HG03521 (cell line): ENCODE measurements around the gene TMPRSS13.

Experiments used
- ATAC-seq: cut with Tn5 transposase; IDR thresholded peaks from one replicate; pipeline ENCODE4 v1.9.1; 2021; ENCODE audit warnings: mild to moderate bottlenecking, moderate library complexity; ENCODE audit not compliant: unreplicated experiment

Gene TMPRSS13

DNA sequence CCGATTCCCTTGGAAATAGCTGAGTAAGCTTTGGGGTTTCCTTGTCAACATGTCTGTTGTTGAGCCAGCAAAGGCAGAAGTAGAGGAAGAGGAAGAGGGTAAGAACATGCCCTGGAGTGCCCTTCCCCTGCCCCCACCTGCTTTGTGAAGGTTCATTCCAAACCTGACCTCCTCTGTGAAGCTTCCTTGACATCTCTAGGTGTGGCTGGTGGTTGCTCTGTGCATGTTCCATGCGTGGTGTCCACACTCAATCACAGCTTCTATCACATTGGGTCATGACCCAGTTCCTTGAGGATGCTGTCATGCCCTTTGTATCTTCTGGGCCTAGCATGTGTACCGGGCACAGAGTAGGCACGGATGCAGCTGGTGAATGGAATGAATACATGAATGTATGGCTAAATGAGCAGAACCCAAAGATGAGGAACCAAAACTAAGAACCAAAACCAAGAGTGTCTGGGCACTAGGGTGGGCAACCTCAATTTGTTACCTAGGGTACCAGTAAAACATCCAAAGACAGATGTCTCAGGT is 29.0 kb downstream of the TMPRSS13 start:
- ATAC-seq, result no peak

DNA sequence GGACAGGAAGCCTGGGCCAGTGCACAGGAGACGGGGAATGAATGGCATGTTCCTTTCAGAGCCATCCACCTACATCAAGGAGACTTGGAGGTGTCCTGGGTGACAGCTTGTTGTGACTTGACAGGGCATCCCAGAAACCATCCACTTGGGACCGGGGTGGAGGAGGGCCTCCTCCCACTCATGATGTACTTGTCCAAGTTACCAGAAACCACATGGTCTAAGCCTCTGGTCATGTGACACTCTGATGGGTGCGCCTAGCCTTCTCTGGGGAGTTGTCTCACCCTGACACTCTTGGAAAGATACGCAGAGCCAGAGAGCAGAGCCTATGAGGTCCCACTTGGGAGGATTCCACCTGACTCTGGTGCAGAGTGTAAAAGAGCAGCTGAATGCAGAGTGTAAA is 31.1 kb downstream of the TMPRSS13 start:
- no peak for ATAC-seq

DNA sequence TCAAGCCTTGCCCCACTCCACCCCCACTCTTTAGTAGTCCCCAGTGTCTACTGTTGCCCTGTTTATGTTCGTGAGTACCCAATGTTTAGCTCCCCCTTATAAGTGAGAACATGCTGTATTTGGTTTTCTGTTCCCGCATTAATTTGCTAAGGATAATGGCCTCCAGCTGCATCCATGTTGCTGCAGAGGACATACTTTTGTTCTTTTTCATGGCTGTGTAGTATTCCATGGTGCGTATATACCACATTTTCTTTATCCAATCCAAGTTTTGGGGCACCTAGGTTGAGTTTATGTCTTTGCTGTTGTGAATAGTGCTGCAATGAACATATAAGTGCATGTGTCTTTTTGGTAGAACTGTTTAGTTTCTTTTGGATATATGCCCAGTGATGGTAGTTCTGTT is 36.6 kb downstream of the TMPRSS13 start:
- no peak for ATAC-seq

DNA sequence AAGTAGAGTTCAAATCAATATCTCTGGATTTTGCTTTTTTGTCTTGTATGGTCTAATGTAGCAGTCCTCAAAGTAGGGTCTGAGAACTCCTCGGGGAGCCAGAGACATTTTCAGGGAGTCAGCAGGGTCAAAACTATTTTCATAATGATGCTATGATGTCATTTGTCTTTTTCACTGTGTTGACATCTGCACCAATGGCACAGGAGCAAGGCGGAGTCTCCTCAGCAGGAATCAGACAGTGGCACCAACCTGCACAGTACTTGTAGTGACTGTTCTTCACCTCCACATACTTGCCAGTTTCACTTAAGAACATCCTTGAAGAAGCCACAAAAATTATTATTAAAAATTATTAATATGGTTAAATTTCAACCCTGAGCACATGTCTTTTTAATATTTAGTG is 37.8 kb downstream of the TMPRSS13 start:
- no peak for ATAC-seq

DNA sequence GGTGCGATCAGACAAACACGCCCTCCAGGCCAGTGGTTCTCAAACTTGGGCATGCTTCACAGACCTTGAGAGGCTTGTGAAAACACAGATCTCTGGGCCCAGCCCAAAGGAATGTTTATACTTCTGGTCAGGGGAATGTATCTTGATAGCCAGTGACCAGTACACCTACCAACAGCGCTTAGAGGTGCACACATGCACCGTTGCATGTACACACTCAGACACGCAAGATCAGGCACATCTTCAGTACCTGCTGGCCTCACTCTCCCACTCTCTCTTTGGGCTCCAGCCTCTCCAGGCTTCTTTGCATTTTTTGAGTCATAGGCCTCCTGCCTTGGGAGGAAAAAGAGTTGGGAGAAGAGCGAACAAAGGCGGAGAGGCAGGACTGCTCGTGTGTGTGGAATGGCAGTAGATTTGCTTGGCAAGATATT is 41.0 kb downstream of the TMPRSS13 start:
- ATAC-seq, result no peak

DNA sequence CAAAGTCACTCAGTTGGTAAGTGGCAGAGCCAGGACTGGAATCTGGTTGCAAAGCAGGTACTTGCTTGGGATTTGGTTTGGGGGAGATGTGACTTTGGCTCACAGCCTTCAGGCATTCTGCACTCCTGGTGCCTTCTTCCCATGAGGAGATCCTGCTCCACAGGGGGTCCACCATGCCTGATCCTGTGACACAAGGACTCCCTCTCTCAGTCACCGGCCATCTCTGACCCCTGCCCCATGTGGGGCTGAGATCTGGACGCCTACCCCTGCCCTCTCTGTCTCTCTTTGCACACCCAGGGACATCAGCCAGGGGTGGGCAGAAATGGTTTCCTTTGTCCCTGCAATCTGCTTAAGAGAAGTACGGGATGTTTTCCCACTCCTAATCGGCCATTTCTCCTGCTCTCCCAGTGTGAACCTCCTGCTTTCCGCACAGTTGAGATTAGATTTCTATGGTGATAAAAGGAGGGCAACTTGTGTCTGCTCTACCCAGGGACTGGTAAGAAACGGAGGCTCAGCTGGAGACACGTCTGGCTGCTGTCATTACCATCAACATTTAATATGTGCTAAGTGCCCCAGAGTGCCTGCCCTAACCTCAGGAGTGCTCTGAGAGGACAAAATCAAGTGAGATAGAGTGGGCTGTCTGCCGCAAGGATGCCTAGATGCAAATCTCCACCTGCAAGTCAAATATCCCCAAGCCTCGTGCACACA is 41.6 kb downstream of the TMPRSS13 start:
- ATAC-seq, result no peak

DNA sequence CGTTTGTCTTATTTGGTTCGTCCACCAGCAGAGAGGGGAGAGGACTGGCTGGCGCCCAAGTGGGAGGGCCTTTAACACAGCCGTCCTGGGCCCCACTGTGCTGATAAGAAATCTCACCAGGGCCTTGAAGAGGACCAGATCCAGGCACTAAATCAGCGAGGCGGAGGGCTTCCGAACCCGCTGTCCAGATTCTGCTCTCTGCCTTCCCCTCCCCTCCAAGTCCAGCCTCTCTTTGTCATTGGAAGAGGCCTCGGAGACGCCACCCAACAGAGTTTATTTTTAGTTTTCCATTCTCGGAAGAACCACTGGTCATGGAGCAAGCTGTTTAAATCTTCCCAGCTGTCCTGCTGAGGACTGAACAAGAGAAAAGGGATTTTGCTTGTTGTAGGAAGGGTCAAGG is 43.4 kb downstream of the TMPRSS13 start:
- ATAC-seq, result no peak

DNA sequence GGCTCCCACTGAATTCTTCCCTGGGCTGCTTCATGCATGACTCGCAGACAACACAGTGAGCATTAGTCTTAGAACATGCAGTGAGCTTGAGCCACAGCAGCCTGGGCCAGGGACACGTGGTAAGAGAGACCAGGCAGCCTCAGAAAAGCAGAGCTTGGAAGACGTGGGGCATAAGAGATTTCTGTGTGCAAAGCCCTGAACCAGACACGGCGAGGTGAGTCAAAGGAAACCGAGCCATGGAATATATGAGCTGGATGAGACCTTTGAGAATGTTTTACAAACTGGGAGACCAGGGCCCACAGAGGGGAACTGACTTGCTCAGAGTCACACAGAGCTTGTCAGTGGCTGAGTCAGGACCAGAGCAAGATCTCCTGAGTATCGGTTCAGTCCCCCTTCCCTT is 44.2 kb downstream of the TMPRSS13 start:
- no peak for ATAC-seq

DNA sequence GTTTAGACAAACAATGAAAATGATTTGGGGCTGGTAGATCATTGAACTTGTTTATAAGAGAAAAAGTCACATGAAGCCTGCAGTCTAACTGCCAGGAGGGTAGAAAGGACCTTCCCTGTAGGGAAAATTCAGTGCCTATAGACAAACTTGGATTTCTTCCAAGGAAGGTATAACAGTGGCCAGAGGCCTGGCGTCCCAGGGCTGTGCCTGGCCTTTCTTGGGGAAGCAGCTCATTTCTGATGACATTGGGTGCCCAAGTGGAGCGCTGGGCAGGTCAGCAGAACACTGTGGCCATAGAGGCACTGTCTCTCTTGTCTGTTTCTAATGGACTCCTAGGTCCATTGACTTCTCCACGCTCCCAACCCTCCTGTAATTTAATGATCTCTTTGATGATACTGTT is 46.1 kb downstream of the TMPRSS13 start:
- no peak for ATAC-seq

DNA sequence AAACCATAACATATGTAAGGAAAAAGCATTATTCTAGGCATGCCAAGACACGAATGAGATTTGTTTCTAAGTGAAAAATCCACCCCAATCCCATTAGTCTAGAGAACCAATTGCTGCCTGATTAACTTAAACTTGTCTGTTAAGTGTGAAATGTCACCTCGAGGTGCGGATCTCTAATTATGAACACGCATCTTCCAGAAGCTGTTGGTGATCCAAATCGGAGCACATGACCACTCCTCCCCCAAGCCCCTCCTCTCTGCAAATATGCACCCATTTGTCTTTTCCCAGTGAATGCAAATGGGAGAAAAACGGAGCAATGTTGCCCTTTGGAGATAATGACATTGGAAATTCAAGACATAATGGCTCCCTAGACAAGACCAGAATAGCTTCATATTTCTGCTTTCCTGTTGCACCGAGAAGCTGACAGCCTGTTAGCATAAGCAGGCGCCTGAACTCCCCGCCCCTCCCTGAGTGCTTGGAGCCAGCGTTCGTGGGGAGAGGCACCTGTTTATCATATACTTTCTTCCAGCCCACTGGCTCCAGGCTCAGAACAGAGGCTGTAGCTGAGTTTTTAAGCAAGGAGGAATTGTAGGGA is 46.8 kb downstream of the TMPRSS13 start:
- ATAC-seq, result no peak

DNA sequence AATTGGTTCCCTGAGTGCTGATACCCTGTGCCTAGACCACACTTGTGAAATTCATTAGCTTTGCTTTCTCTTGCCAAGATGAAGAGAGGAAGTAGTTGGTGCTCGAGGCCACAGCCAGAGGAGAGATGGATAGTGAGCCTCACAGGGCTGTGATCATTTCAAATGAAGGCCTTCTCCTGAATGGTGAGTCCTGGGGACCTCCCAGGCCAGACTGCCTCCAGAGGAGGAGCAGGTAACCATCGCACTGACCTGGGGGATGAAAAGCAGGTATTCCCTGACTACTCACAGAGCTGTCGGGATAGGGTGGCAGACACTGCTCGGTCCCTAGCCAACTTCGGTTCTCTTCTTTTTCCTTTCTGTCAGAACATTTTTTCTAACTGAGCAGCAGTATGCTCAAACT is 48.0 kb downstream of the TMPRSS13 start:
- ATAC-seq, result no peak

DNA sequence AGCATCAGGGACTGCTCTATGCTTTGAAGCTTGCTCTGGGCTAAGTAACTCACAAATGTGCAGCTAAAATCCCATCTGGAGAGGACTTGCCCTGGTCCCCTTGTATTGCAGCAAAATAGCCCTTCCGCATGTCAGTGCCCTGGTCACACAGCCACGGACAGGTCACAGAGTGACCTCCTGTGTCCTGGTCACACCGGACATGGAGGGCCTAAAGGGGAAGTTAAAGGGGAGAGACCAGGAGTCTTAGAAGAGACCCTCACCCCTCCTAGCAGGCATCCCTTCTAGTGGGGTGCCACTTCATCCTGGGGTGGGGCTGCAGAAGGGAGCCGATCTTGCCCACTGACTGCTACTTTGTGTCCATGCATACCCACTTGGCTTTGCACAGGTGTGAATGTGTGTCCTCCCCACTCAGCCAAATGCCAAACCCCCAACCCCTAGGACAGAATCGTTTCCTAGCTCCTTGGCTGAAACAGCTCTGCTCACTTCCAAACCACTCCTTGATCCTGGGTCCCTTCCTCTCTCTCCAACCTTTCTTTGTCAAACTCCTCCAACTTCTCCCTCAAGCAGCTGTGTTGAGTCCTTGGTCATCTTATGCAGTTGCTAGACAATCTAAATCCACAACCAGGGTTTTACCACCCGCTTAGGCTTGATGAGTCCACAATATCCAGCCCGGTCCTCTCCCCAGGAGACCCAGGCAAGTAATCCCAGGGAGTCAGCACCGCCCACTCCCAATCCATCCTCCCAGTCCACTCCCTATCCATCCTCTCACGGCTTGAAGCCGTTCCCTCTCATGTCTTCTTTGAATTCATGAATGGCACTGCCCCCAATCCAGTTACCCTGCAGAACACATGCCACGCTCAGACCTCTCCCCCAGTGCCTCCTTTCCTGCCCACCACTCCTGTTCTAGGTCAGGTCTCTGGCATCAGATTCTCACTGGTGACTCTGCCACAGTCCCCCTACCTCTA is 49.4 kb downstream of the TMPRSS13 start:
- ATAC-seq, result no peak

DNA sequence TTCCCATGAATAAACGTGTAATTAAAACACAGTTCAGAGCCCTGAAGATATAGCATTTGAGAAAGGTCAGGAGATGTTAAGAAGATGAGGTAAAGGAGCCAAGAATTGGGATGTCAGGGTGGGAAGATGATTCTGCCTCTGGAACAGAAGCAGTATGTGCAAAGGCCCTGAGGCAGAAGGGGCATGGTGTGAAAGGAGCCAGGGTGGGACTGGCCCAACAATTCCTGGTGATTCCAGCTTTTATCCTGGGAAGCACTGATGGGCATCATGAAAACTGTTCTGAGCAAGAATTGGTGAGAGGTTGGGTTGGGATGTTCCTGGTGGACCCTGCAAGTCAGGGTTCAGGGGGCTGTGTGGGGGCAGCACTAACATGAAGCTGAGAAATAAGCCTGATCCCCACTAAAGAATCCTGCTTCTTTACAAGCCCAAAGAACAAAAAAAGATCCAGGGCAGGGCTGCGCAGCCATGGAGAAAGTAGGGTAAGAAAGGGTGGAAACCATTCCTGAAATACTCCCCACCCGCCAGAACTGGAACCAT is 50.2 kb downstream of the TMPRSS13 start:
- no peak for ATAC-seq

DNA sequence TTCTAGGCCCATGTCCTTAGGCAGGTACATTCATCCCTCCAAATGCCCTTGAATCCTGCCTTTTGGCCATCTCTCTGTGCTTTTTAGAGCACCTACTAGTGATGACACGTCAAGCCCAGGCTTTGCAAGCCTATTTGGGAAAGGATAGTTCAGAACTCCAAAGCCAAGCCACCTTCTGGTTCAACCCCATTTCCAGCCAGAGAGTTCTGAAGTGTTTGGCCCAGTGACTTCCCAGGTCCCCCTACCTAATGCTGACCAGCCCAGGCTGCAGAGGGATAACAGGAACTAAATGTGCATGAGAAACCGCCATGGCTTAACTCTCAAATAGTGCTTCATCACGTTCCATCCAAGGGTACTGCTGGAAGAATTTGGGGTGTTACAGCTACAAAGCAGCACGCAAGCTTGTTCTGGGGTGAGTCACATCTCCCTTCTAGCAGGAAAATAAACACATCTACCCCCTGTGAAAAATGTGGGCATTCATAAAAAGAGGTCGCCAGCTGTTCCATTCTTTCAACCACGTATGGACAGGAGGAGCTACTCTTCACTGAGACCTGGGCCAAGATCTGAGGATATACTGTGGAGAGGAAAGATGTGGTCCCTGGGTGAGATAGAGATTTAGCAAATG is 50.8 kb downstream of the TMPRSS13 start:
- ATAC-seq, result no peak

DNA sequence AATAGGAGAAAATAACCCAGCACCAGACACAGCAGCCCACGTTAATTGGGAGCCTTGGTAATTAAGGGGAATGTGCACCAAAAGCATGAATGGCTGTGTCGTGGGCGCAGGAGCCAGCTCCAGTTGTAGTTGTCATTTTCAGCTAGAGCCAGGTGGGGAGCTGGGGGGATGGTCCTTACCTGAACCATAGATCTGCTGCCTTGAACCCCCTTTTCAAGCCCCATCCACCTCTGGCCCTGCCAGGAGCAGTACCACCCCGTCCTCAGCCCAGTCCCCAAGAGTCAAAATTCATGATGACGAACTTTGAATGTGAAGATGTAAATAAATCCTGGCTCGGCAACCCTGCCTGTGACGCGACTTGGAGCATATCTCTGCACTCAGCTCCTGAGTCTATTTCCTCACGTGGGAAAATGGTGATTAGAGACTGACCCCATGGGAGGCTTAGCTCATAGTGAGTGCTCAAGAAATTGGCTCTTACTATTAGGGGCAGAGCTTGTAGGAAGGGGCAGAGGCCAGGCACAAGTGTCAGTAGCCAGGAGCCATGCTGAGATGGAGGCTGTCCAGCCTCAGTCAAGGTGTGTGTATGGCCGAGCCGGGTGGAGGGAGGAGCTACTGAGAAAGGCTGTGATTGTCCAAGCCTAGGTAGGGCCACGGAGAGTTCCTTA is 52.0 kb downstream of the TMPRSS13 start:
- ATAC-seq, result no peak

DNA sequence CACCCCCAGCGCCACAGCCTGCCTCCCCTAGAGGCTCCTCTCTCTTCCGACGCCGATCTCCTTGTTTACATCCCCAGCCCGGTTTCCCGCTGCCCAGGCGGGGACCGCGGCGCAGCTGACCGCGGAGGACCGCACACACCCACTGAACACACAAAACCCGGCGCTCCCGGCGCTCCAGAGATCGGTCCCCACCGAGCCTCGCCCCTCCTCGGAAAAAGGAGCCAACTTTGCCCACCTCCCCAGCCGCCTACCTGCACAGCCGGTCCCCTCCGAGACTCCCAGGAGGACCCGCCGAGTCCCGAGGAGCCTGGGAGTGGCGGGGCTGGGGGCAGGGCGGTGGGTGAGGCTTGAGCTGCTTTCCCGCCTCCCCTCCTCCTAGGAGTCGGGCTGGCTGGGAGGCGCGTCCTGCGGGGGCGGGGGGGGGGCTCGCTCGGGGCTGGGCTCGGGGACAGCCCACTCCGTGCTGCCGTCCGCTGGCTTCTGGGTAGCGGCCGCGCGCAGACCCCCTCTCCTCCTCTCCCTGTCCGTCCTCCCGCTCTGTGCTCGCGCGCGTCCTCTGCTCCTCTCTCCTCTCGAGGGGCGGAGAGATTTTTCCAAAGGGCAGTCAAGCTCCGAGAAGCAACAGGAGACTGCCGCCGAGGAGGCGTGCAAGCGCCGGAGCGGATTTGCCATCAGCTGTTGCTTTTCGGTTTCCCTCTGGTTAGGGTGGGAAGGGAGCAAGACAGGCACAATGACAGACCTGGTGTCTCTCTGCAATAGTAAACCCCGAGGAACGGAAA is 52.7 kb downstream of the TMPRSS13 start, which contains the start of gene FXYD6:
Gene FXYD6 (minus strand): TSS at position 318 of the 779 bp plus-strand sequence. CDS start 33,882 bp downstream, outside the sequence.
- no peak for ATAC-seq

DNA sequence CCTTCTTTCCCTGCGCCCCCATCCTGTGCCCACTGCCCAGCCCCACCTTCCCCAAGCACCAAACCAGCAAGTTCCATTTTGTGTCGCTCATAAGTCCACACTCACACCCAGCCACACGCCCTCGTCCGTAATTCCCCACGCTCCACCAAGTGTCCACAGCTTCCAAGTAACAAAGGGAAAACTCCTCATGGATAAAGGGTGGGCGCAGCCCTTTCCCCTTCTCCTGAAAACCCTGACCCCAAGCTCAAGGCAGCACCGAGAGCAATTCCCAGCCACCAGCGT is 53.2 kb downstream of the TMPRSS13 start:
- no peak for ATAC-seq

DNA sequence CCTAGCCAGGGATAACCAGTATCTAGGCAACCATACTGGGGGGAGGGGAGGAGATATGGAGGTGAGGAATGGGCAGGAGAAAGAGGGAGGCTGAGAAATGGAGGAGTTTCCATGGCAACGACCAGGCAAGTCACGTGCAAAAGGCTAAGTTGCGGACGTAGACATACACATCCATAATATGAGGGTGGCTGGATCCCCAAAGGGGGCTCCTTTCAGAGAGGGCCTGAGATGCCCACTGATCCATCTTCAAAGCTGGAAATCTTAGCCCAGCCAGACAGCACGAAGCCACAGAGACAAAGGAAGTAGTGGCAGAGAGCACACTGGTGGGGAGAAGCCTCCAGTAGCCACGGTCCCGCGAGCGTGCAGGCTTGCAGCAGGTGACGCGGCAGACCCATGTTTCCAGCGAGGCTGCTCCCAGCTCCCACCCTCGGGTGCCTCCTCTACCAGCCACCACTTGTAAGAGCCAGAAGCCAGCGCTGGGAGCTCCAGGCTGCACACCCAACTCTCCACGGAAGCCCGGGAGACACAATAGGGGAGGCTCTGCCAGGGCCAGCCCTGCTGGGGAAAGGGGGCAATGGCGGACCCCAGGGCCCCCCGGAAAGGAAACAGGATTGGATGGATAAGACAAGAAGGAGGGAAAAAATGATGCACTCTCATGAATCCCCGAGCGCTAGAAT is 53.7 kb downstream of the TMPRSS13 start:
- ATAC-seq, result no peak

DNA sequence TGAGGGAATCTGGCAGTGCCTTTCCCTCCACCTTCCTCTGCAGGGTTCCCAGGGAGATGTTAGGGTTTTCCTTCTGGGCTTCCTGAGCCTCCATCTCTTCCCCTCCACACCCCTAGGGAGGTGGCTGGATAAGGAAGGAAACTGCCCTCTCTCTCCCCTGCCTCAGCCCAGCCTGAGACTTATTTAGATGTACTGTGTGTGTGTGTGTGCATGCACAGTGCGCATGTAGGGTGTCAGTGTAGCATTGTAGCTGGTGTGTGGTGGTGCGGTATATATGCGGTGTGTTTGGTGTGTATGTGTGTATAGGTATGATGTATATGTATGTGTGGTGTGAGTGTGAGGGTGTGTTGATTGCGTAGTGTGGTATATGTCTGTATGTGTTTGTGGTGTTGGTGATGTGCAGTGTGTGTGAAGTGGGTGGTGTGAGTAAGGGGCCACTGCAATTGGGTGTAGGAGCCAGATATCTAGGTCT is 54.3 kb downstream of the TMPRSS13 start:
- no peak for ATAC-seq
